ENCODE measurements around the gene CAMTA2. TPM values are rescaled to one million over a fixed set of nuclear protein-coding genes. Genes with fewer than 3 reads are reported as not detected.

The CAMTA2 gene
- polyA plus RNA-seq, 1 donor from 2014 or later = 7.3 TPM

GRCh38 chr17:4997302-4998026, 10.0 kb upstream of the CAMTA2 start, which contains the start of the genes INCA1 and KIF1C:
TSS of gene INCA1 (minus strand) at chr17:4997522. CDS start at chr17:4994437, 3,085 bp downstream.
TSS of gene KIF1C (plus strand) at chr17:4997950. CDS start at chr17:5000247, 2,297 bp downstream.
- Histone ChIP-seq H3K4me3 (ENCODE audit: low read length) (peak within 1 kb of the TSS; percentile 96), H3K27ac (ENCODE audit: low read length) (peak within 1 kb of the TSS; percentile 67), H3K9ac (ENCODE audit: low read length) (peak within 1 kb of the TSS; percentile 81), H3K4me2 (ENCODE audit: low read length) (peak within 1 kb of the TSS; percentile 84), H3K27me3 (ENCODE audit: insufficient read depth, low read depth, low read length) (no peaks in the 10 kb centered on the region), H3F3A (ENCODE audit: insufficient read depth, low read length, poor library complexity, severe bottlenecking) (no peaks in the 10 kb centered on the region), H3K9me2 (ENCODE audit: insufficient read depth, low read length) (no peaks in the 10 kb centered on the region), H4K20me1 (ENCODE audit: insufficient read depth) (no peaks in the 10 kb centered on the region), H3K36me3 (ENCODE audit: insufficient read depth, low read length) (no peaks in the 10 kb centered on the region), H3K79me2 (replicated peaks; ENCODE audit: insufficient read depth, low read length) (peaks cover 16% of the 10 kb centered on the region), H2AFZ (ENCODE audit: low read depth, low read length) (peak within 1 kb of the TSS; percentile 45), H3K9me3 (ENCODE audit: low read length) (no peaks in the 10 kb centered on the region)
- TF ChIP-seq POLR2AphosphoS5 (IDR thresholded peaks at IDR 0.05) = peak; percentile 53
- TF ChIP-seq TAF1 (IDR thresholded peaks at IDR 0.05; ENCODE audit: low read depth) = peak; percentile 43
- TF ChIP-seq CTCF (IDR thresholded peaks at IDR 0.05; ENCODE audit: poor library complexity, severe bottlenecking) = peak; percentile 46
- TF ChIP-seq MXI1 (conservative IDR thresholded peaks at IDR 0.05; ENCODE audit: poor library complexity, severe bottlenecking) = peak; percentile 13
- no peak for TF ChIP-seq EP300 (conservative IDR thresholded peaks at IDR 0.05; ENCODE audit: poor library complexity, severe bottlenecking)

GRCh38 chr17:4994081-4994595, 6.7 kb upstream of the CAMTA2 start:
- no peak overlapping the region for H2AFZ ChIP-seq (ENCODE audit: low read depth, low read length)
- H3K9me3 ChIP-seq (ENCODE audit: low read length) = no peaks in the 10 kb centered on the region
- H3K27ac ChIP-seq (ENCODE audit: low read length) = no peak overlapping the region
- H3K36me3 ChIP-seq (ENCODE audit: insufficient read depth, low read length) = no peaks in the 10 kb centered on the region
- H3F3A ChIP-seq (ENCODE audit: insufficient read depth, low read length, poor library complexity, severe bottlenecking) = no peaks in the 10 kb centered on the region
- H3K27me3 ChIP-seq (ENCODE audit: insufficient read depth, low read depth, low read length) = no peaks in the 10 kb centered on the region
- H3K79me2 ChIP-seq (replicated peaks; ENCODE audit: insufficient read depth, low read length) = peaks cover 9% of the 10 kb centered on the region
- no peak overlapping the region for H3K9ac ChIP-seq (ENCODE audit: low read length)
- TF ChIP-seq EZH2 (IDR thresholded peaks at IDR 0.05; ENCODE audit: borderline replicate concordance, insufficient read depth, low read length, poor library complexity, severe bottlenecking) (no peak), TAF1 (IDR thresholded peaks at IDR 0.05; ENCODE audit: low read depth) (no peak), CTCF (IDR thresholded peaks at IDR 0.05; ENCODE audit: poor library complexity, severe bottlenecking) (no peak), SMC3 (conservative IDR thresholded peaks at IDR 0.05; ENCODE audit: poor library complexity) (no peak), RAD21 (conservative IDR thresholded peaks at IDR 0.05) (no peak), EP300 (conservative IDR thresholded peaks at IDR 0.05; ENCODE audit: poor library complexity, severe bottlenecking) (no peak)
- no peaks in the 10 kb centered on the region for H3K9me2 ChIP-seq (ENCODE audit: insufficient read depth, low read length)
- H3K4me2 ChIP-seq (ENCODE audit: low read length) = no peak overlapping the region
- no peaks in the 10 kb centered on the region for H4K20me1 ChIP-seq (ENCODE audit: insufficient read depth)
- no peak overlapping the region for H3K4me3 ChIP-seq (ENCODE audit: low read length)
